Neural crest cell (in vitro differentiated cells): Measurements from ENCODE around the gene HS3ST5. TPM values are rescaled to one million over a fixed set of nuclear protein-coding genes. Genes with fewer than 3 reads are reported as not detected.

ENCODE experiments used
- DNase-seq: peaks from one replicate; pipeline ENCODE4 v3.0.0; 2021; ENCODE audit warnings: low read depth, mixed read lengths, low spot score
- H3K27ac Mint-ChIP-seq: one replicate; pipeline ENCODE4 v1.8.0; 2021; ENCODE audit warnings: mild to moderate bottlenecking, mixed read lengths; ENCODE audit not compliant: unreplicated experiment
- H3K27me3 Mint-ChIP-seq: 2 replicates; pipeline ENCODE4 v1.8.0; 2021; ENCODE audit warnings: low read depth, mild to moderate bottlenecking, mixed read lengths
- H3K36me3 Mint-ChIP-seq: 2 replicates; pipeline ENCODE4 v1.8.0; 2021; ENCODE audit warnings: low read depth, mild to moderate bottlenecking, mixed read lengths
- H3K4me1 Mint-ChIP-seq: 2 replicates; pipeline ENCODE4 v1.8.0; 2021; ENCODE audit warnings: mixed read lengths
- H3K4me3 Mint-ChIP-seq: one replicate; pipeline ENCODE4 v1.8.0; 2021; ENCODE audit warnings: mild to moderate bottlenecking, mixed read lengths
- H3K9me3 Mint-ChIP-seq: 2 replicates; pipeline ENCODE4 v1.8.0; 2021; ENCODE audit warnings: mixed read lengths
- CTCF ChIP-seq: fragments of 200-600 bp; sonication (generic); conservative IDR thresholded peaks from 2 replicates; pipeline ENCODE4 v1.5.0; 2021; ENCODE audit warnings: antibody characterized with exemption, mild to moderate bottlenecking
- long read RNA-seq: library from polyadenylated mRNA; unstranded; transcript quantifications from one replicate; pipeline ENCODE4 v2.0.0, GENCODE V29; 2020
- total RNA-seq: library from RNA; stranded (reverse); gene quantifications from 2 replicates; pipeline ENCODE4 v1.2.1, GENCODE V29; 2021

HS3ST5 gene
- total RNA-seq: 0.25 and 0.26 TPM in 2 replicates
- long read RNA-seq: 0 reads

GRCh38 chr6:114342826-114343781, at the start of gene HS3ST5:
HS3ST5 (minus strand) TSS chr6:114343023; CDS start chr6:114062845, 280,178 bp downstream.
- no peak within 1 kb of the TSS for H3K27ac Mint-ChIP-seq
- H3K4me1 Mint-ChIP-seq: peaks cover 19% of the 10 kb centered on the region

GRCh38 chr6:114390176-114390575, 47.4 kb upstream of the HS3ST5 start:
- Mint-ChIP-seq H3K4me3 (no peak overlapping the region), H3K27me3 (no peaks in the 10 kb centered on the region), H3K9me3 (no peaks in the 10 kb centered on the region), H3K27ac (no peak overlapping the region), H3K36me3 (no peaks in the 10 kb centered on the region), H3K4me1 (peaks cover 11% of the 10 kb centered on the region)
- no peak for TF ChIP-seq CTCF
- DNase-seq: no peak

More at GRCh38 chr6:114342826-114343781, at the start of gene HS3ST5:
- TF ChIP-seq CTCF: peak; percentile 66
- H3K9me3 Mint-ChIP-seq: no peaks in the 10 kb centered on the region
- H3K27me3 Mint-ChIP-seq: peaks cover 71% of the 10 kb centered on the region
- peak; percentile 63 for DNase-seq
- H3K4me3 Mint-ChIP-seq: peak within 1 kb of the TSS; percentile 90
- H3K36me3 Mint-ChIP-seq: no peaks in the 10 kb centered on the region

- no peak for TF ChIP-seq CTCF
- peaks cover 11% of the 10 kb centered on the region for H3K4me1 Mint-ChIP-seq
- no peaks in the 10 kb centered on the region for H3K36me3 Mint-ChIP-seq
- no peaks in the 10 kb centered on the region for H3K27me3 Mint-ChIP-seq
- H3K4me3 Mint-ChIP-seq: no peak overlapping the region
- H3K9me3 Mint-ChIP-seq: no peaks in the 10 kb centered on the region
- no peak overlapping the region for H3K27ac Mint-ChIP-seq
- DNase-seq: no peak
Observed at GRCh38 chr6:114389111-114389510, 46.3 kb upstream of the HS3ST5 start.

- no peaks in the 10 kb centered on the region for H3K9me3 Mint-ChIP-seq
Observed at GRCh38 chr6:114382406-114382805, 39.6 kb upstream of the HS3ST5 start.

GRCh38 chr6:114377881-114378280, 35.1 kb upstream of the HS3ST5 start:
- no peaks in the 10 kb centered on the region for H3K4me1 Mint-ChIP-seq
- TF ChIP-seq CTCF: no peak
- no peaks in the 10 kb centered on the region for H3K27me3 Mint-ChIP-seq
- peak overlapping the region; percentile 14 for H3K27ac Mint-ChIP-seq
- no peak for DNase-seq
- no peaks in the 10 kb centered on the region for H3K36me3 Mint-ChIP-seq
- H3K4me3 Mint-ChIP-seq: no peak overlapping the region
- no peaks in the 10 kb centered on the region for H3K9me3 Mint-ChIP-seq

More at GRCh38 chr6:114382406-114382805, 39.6 kb upstream of the HS3ST5 start:
- TF ChIP-seq CTCF: no peak
- Mint-ChIP-seq H3K27me3 (no peaks in the 10 kb centered on the region), H3K4me3 (no peak overlapping the region), H3K4me1 (no peaks in the 10 kb centered on the region), H3K36me3 (no peaks in the 10 kb centered on the region), H3K27ac (no peak overlapping the region)
- no peak for DNase-seq
